VCaP (cell line): ENCODE measurements around the gene MLST8.
A peak's percentile ranks its signal among the peaks of the same experiment; 100 is the strongest.

Experiments
- H3K27ac ChIP-seq: fragments of 450-650 bp; 2 replicates; pipeline ENCODE4 v1.5.1; 2017
- CTCF ChIP-seq: fragments of 450-650 bp; conservative IDR thresholded peaks from 2 replicates; pipeline ENCODE4 v1.5.1; 2017; ENCODE audit warnings: mild to moderate bottlenecking, moderate library complexity

MLST8 gene

GRCh38 chr16:2206780-2207433 lies 1.7 kb downstream of the MLST8 start:
- peak overlapping the region; percentile 89 for H3K27ac ChIP-seq
- no peak for TF ChIP-seq CTCF

- no peak overlapping the region; the same call in 1 of the 2 replicates for H3K27ac ChIP-seq
- TF ChIP-seq CTCF, result no peak
These were observed 2.6 kb downstream of the MLST8 start for GRCh38 chr16:2207872-2208271.

GRCh38 chr16:2208308-2208707 lies 3.1 kb downstream of the MLST8 start:
- no peak for TF ChIP-seq CTCF
- H3K27ac ChIP-seq, result no peak overlapping the region; the same call in 1 of the 2 replicates

- TF ChIP-seq CTCF, result no peak
- no peak overlapping the region for H3K27ac ChIP-seq
These were observed 3.5 kb downstream of the MLST8 start for GRCh38 chr16:2208772-2209171.

- no peak overlapping the region for H3K27ac ChIP-seq
- TF ChIP-seq CTCF, result no peak
These were observed 4.2 kb downstream of the MLST8 start for GRCh38 chr16:2209258-2210008.

- no peak overlapping the region for H3K27ac ChIP-seq
- no peak for TF ChIP-seq CTCF
These were observed 4.7 kb downstream of the MLST8 start for GRCh38 chr16:2210009-2210332.

- peak within 1 kb of the TSS; percentile 75 for H3K27ac ChIP-seq
- no peak for TF ChIP-seq CTCF
These were observed 5.4 kb downstream of the MLST8 start, which contains the start of gene BRICD5 for GRCh38 chr16:2210386-2211365. TSS of gene BRICD5 (minus strand) at chr16:2210863. CDS start at chr16:2210833, 30 bp downstream.
